GM13977 (cell line): ENCODE results near the gene RNF144B.
"Not testable (repeated sequence)": the region's sequence is repeated elsewhere in the genome, so short reads cannot be mapped to it uniquely, and the experiment has no call there.

Experiments used
- DNase-seq: peaks from one replicate; pipeline ENCODE4 v3.0.0; 2012; ENCODE audit warnings: low spot score
- in situ Hi-C: fragments of 300-500 bp; cut with MboI; formaldehyde crosslinking; loops from one replicate; pipeline ENCODE4 v1.12.0; 2022; ENCODE audit warnings: low sequenced_read_pairs, low pct_unique_long_range_greater_than_20kb, mixed read lengths, inconsistent platforms; ENCODE audit not compliant: unreplicated experiment
- TF ChIP-seq, protein P1 (sequence below): IDR thresholded peaks from 2 replicates; pipeline ENCODE4 v1.5.1; 2012; ENCODE audit warnings: mild to moderate bottlenecking, control low read depth; ENCODE audit not compliant: insufficient read depth; ENCODE audit errors: extremely low read depth, missing control alignments

The RNF144B gene

DNA sequence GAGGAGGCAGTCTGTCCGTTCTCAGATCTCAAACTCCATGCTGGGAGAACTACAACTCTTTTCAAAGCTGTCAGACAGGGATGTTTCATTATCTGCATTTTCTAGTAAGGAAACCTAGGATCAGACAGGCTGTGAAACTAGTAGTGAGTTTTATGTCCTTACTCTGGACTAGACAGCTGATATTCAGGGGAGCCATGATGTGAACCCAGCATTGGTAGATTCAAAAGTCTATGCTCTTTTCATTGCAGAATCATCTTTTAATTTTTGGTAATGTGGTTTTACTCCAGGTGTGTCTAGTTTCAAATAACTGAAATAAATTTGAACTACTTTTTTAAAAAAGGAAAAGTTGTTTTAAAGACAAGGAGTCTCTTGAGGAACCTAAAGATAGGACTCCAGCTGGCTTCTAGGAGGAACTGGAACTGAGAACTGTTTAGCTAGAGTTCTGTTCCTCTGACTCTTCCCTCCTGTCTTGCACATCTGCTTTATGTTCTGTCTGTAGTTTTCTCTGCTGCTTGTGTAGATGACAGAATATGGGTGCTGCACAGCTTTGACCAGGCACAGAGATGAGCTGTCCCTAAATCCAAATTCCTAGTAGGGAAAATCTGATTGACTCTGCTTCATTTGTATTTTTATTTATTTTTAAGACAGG is 27.8 kb upstream of the RNF144B start:
- in situ Hi-C loops, result no loop called here
- TF ChIP-seq, protein P1, sequence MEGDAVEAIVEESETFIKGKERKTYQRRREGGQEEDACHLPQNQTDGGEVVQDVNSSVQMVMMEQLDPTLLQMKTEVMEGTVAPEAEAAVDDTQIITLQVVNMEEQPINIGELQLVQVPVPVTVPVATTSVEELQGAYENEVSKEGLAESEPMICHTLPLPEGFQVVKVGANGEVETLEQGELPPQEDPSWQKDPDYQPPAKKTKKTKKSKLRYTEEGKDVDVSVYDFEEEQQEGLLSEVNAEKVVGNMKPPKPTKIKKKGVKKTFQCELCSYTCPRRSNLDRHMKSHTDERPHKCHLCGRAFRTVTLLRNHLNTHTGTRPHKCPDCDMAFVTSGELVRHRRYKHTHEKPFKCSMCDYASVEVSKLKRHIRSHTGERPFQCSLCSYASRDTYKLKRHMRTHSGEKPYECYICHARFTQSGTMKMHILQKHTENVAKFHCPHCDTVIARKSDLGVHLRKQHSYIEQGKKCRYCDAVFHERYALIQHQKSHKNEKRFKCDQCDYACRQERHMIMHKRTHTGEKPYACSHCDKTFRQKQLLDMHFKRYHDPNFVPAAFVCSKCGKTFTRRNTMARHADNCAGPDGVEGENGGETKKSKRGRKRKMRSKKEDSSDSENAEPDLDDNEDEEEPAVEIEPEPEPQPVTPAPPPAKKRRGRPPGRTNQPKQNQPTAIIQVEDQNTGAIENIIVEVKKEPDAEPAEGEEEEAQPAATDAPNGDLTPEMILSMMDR, result no peak
- DNase-seq, result peak; percentile 23

DNA sequence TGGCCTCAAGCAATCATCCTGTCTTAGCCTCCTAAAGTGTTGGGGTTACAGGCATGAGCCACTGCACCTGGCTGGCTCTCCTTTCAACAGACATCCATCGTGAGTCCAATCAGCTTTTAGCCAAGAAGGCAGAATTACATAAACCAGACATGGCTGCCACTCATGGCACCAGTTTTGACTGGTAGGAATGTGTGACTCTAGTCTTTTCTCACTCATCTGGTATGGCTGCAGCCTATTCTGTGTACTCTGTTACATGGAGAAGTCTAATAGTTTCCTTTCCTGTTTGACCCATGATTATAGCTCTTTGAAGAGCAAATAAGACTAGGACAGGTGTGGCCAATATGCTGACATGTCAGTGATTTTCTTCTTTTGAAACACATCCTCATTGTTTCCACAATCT is 27.0 kb upstream of the RNF144B start:
- DNase-seq, result no peak
- in situ Hi-C loops, result no loop called here
- TF ChIP-seq, protein P1, result no peak

DNA sequence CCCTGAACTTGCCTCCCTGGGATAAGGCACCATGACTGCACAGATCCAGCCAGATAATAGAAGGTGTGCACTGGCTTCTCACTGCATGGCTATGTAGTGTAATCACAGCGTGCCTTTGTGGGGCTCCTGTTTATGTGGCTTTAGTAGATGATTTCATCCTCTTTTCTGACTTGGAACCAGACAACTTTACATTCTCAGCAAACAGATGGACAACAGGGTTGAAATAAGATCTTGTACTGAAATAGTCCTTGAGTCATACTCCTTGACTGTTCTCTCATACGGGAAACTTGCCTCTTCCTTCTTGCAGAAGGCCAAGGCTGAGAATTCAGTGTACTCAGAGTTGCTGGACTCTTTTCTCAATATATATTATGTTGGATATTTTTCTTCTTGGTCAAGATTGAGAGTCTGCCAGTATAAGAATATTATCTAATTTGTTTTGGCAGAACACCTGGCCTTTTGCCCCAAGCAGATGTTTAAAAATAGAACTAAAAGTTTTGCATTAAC is 25.0 kb upstream of the RNF144B start:
- DNase-seq, result no peak
- in situ Hi-C loops, result no loop called here
- TF ChIP-seq, protein P1, result no peak

DNA sequence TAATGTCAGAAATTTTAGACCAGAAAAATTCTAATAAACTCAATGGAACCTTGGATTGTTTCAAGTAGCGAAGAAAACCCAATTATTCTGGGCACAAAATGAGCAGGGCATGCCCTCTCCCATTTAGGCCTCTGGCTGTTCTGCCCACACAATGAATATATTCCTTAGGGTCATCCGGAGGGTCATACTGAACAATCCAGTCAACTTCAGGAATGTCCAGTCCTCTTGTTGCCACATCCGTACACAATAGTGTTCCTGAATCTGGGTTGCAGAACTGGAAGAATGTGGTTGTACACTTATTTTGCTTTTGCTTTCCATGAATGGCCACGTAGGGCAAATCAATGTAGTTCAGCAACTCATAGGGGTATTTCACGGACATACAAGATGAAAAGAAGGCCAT is 23.4 kb upstream of the RNF144B start:
- TF ChIP-seq, protein P1, result no peak
- in situ Hi-C loops, result no loop called here
- no peak for DNase-seq

DNA sequence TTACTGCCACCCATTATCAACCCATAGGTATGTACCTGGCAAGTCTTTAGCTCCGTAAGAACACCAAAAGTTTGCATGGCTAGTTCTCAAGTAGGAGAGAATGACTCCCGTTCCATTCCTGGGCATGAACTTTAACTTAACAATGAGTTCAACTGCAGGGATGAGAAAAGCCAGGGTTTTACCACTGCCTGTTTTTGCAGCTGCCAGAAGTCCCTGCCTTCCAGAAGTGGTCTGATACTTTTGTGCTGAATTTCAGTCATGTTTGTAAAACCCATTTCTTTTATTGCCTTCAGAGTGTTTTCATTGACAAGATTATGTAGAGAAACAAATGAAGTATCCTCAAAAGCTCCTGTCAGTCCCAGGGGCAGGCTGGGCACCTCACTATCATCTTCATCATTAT is 22.6 kb upstream of the RNF144B start:
- DNase-seq, in situ Hi-C loops: not testable (repeated sequence)

DNA sequence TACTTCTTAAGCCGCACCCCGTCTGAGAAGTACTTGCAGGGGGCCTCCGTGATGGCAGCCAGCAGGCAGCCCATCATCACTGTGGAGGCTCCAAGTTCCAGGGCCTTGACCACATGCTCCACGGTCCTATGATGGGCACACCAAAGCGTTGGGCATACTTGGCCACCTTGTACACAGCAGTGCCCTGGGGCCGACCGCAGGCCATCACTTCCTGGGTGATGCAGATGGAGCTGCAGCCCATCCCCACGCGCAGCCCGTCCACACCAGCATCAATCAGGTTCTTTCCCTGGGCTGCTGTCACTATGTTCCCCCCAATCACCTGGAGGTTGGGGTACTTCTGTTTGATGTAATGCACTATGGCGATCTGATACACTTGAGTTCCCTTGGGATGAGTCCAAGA is 19.8 kb upstream of the RNF144B start:
- TF ChIP-seq, protein P1, result no peak
- no peak for DNase-seq

DNA sequence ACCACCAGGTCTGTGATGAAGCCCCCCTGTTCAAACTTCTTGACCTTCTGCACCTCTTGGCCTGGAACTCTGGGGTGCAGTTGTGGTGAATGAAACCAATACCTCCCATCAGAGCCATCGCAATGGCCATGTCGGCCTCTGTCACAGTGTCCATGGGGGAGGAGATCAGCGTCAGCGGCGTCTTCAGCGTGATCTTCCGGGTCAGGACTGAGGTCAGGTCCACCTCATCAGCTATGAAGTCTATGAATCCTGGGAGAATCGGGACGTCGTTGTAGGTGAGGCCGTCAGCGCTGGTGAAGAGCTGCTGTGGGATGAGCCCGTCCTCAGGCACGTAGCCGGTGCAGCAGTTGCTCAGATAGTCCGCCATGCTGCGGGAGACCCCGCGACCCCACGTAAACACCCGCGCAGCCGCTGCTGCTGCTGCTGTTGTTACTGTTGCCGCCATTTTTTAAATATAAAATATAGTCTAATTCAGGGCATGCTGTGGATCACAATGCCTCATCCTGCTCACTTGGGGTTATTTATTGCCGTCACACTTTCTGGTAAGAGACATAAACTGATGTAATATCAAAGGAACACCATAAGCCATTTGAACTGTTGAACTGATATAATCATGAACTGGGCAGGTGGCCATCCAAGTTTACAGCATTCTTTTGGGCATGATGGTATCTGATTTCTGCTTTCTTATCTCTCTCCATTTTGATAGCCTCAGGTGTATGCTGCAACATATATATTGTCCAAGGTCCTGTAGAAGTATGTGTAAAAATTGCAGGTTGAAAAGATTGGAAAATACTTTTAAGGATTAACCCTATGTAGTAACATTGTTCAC is 18.7 kb upstream of the RNF144B start:
- TF ChIP-seq, protein P1, result no peak
- no peak for DNase-seq
- in situ Hi-C loops, result no loop called here

More for the DNA sequence above, 19.8 kb upstream of the RNF144B start:
- in situ Hi-C loops, result no loop called here
